ENCODE measurements around the gene SPDYE3. TPM values are rescaled to one million over a fixed set of nuclear protein-coding genes. Genes with fewer than 3 reads are reported as not detected.
"Not testable (repeated sequence)": the region's sequence is repeated elsewhere in the genome, so short reads cannot be mapped to it uniquely, and the experiment has no call there.

The SPDYE3 gene
- total RNA-seq, 6 experiments from 2014 or later = not detected

DNA sequence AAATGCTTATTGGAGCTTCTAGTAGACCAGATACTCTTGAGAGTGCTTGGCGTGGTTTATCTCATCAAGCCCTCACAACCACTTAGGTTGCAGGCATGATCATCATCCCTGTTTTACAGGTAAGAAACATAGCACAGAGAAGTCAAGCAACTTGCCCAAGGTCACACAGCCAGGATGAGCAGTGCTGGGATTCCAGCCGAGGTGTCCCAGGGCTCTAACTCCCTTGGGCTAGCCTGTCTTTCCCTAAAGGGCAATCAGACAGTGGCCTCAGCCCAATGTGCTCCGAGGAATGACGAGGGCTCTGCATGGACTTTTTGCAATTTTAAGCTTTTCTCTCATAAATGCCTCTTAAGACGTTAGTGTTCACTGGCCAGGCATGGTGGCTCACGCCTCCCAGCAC lies 39.9 kb upstream of the SPDYE3 start:
- no peaks in the 10 kb centered on the region for H3K27me3 ChIP-seq
- intact Hi-C loops (cut with DNase I) = no loop called here
- peaks cover 0 to 4% (median 0%) of the 10 kb centered on the region in 4 donors for H3K4me1 ChIP-seq
- TF ChIP-seq, protein P1, sequence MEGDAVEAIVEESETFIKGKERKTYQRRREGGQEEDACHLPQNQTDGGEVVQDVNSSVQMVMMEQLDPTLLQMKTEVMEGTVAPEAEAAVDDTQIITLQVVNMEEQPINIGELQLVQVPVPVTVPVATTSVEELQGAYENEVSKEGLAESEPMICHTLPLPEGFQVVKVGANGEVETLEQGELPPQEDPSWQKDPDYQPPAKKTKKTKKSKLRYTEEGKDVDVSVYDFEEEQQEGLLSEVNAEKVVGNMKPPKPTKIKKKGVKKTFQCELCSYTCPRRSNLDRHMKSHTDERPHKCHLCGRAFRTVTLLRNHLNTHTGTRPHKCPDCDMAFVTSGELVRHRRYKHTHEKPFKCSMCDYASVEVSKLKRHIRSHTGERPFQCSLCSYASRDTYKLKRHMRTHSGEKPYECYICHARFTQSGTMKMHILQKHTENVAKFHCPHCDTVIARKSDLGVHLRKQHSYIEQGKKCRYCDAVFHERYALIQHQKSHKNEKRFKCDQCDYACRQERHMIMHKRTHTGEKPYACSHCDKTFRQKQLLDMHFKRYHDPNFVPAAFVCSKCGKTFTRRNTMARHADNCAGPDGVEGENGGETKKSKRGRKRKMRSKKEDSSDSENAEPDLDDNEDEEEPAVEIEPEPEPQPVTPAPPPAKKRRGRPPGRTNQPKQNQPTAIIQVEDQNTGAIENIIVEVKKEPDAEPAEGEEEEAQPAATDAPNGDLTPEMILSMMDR (IDR thresholded peaks at IDR 0.05) = no peak
- no peak for TF ChIP-seq POLR2A (IDR thresholded peaks at IDR 0.05)
- DNase-seq = no peak
- 86% methylated on average over 1 of the region's 6 CpGs for WGBS (ENCODE audit: insufficient coverage, low coverage, low lambda C conversion rate, missing lambda C conversion rate)
- H3K9me3 ChIP-seq = no peaks in the 10 kb centered on the region
- no peak overlapping the region for H3K27ac ChIP-seq
- ATAC-seq = no peak
- H3K36me3 ChIP-seq = no peaks in the 10 kb centered on the region
- no peak overlapping the region for H3K4me3 ChIP-seq

DNA sequence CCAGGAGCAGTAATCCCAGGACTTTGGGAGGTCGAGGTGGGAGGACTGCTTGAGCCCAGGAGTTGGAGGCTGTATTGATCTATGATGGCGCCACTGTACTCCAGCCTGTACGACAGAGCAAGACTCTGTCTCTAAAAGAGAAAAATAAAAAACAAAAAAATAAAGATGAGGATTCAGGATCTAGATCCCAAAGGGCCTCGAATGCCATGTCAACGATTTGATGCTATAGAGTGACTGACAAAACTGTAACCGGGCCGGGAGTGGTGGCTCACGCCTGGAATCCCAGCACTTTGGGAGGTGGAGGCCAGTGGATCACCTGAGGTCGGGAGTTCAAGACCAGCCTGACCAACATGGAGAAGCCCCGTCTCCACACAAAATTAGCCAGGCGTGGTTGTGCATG lies 38.6 kb upstream of the SPDYE3 start:
- intact Hi-C loops (cut with DNase I); H3K4me1 ChIP-seq; ATAC-seq; H3K27ac ChIP-seq; H3K27me3 ChIP-seq; H3K4me3 ChIP-seq; H3K36me3 ChIP-seq; H3K9me3 ChIP-seq; DNase-seq: not testable (repeated sequence)
- 85% methylated on average over 5 of the region's 11 CpGs for WGBS (ENCODE audit: insufficient coverage, low coverage, low lambda C conversion rate, missing lambda C conversion rate)

DNA sequence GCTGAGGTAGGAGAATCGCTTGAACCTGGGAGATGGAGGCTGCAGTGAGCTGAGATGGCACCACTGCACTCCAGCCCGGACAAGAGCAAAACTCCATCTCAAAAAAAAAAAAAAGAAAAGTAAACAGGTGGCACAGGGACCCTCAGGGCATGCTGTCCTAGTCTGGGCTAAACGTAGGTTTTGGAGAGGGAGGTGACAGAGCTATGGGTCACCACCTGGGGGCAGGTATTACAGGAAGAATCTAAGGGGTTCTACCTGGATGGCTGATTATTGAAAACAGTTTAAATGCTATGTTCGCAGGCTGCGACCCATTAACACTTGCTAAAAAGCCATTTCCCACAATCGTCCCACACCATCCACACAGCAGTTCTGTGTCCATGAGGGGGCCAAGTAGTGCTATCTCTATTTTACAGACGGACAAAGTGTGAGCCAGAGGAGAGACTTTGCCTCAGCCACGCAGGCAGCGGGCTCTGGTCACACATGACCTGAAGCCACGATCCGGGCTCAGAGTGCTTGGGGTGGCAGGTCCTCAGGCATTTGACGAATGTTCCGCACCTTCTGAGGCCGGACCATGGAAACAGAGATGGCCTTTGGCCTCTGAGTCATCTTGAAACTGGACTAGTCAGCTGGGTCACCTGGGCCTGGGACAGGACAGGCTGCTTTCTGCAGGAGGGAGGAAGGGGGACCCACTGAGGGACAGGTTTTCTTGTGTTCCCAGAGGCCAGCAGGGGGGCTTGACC lies 38.0 kb upstream of the SPDYE3 start:
- H3K27ac ChIP-seq; H3K36me3 ChIP-seq; H3K4me3 ChIP-seq; H3K27me3 ChIP-seq; intact Hi-C loops (cut with DNase I); H3K9me3 ChIP-seq; H3K4me1 ChIP-seq: not testable (repeated sequence)
- DNase-seq (peak in 1 of 3 donors; percentile 68), ATAC-seq (peak; percentile 19 to 84 (median 39))
- 54% methylated on average over 10 of the region's 14 CpGs for WGBS (ENCODE audit: insufficient coverage, low coverage, low lambda C conversion rate, missing lambda C conversion rate)

- H3K9me3 ChIP-seq; H3K4me3 ChIP-seq; DNase-seq; intact Hi-C loops (cut with DNase I); H3K27ac ChIP-seq; H3K27me3 ChIP-seq; H3K4me1 ChIP-seq; H3K36me3 ChIP-seq: not testable (repeated sequence)
- peak; percentile 46 to 72 (median 58) for ATAC-seq
- WGBS (ENCODE audit: insufficient coverage, low coverage, low lambda C conversion rate, missing lambda C conversion rate) = 7% methylated on average over 5 of the region's 23 CpGs
Observed at GRCh38 chr7:100270046-100270918, 37.2 kb upstream of the SPDYE3 start.

DNA sequence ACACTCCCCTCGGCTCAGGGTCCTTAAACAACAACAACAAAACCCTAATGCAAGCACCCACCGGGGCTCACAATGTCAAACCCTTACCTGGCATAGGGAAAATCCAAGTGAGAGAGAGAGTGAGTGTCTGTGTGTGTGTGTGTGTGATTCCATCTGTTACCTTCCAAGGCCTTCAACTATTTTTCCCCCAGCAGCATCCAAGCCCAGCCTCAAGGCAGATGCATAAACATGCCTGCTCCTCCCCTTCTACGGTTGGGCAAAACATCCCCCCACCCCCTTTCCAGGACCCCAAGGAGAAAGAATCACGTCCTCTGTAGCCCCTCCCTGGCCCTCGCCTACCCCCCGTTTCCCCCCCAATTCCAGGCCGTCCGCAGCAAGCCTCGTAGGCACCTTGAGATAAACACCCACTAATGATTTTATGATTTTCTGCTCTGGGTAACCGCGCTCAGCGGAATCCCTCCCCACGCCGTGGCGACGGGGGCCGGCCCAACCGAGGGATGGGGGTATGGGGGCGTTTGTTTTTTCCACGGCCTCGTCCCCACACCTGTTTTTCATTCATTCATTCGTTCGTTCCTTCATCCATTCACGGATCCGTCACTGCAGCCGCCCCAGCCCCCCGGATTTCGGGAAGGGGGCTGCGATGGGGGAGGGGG lies 36.4 kb upstream of the SPDYE3 start:
- not testable (repeated sequence) for H3K27ac ChIP-seq, DNase-seq

GRCh38 chr7:100271716-100272537 lies 35.6 kb upstream of the SPDYE3 start:
- ATAC-seq = peak; percentile 78 to 93 (median 89)
- intact Hi-C loops (cut with DNase I) = no loop called here
- H3K4me3 ChIP-seq = peak overlapping the region; percentile 51 to 62 (median 54)
- H3K9me3 ChIP-seq = no peaks in the 10 kb centered on the region
- DNase-seq = peak; percentile 99
- H3K4me1 ChIP-seq = peaks cover 0 to 4% (median 0%) of the 10 kb centered on the region in 4 donors
- no peaks in the 10 kb centered on the region for H3K36me3 ChIP-seq
- H3K27me3 ChIP-seq = no peaks in the 10 kb centered on the region
- peak; percentile 41 for TF ChIP-seq POLR2A (IDR thresholded peaks at IDR 0.05)
- TF ChIP-seq, protein P1 (IDR thresholded peaks at IDR 0.05) = peak in 3 of 4 donors; percentile 10 to 53 (median 27)
- WGBS (ENCODE audit: insufficient coverage, low coverage, low lambda C conversion rate, missing lambda C conversion rate) = 0% methylated on average over 33 of the region's 101 CpGs
- H3K27ac ChIP-seq = peak overlapping the region in 1 of 3 donors; percentile 25

More for the DNA sequence above, 36.4 kb upstream of the SPDYE3 start:
- H3K27me3 ChIP-seq; H3K36me3 ChIP-seq; H3K9me3 ChIP-seq; ATAC-seq; intact Hi-C loops (cut with DNase I); H3K4me1 ChIP-seq: not testable (repeated sequence)
- 6% methylated on average over 22 of the region's 29 CpGs for WGBS (ENCODE audit: insufficient coverage, low coverage, low lambda C conversion rate, missing lambda C conversion rate)
- H3K4me3 ChIP-seq = peak overlapping the region; percentile 51 to 62 (median 54)

DNA sequence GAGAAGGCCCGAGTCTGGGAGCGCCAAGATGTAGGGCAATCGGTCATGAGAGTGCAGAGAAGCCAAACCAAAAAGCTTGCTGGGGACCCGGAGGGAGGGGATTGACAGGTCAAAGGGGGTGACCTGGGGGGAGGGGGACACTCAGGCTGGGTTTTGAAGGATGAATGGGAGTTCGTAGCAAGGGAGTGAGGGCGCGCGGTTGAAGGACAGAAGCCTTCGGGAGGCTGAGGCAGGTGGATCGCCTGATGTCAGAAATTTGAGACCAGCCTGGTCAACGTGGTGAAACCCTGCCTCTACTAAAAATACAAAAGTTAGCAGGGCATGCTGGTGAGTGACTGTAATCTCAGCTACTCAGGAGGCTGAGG lies 35.0 kb upstream of the SPDYE3 start:
- WGBS (ENCODE audit: insufficient coverage, low coverage, low lambda C conversion rate, missing lambda C conversion rate) = 49% methylated on average over 4 of the region's 11 CpGs
- intact Hi-C loops (cut with DNase I) = not testable (repeated sequence)

More for the DNA sequence above, 35.0 kb upstream of the SPDYE3 start:
- not testable (repeated sequence) for DNase-seq, H3K27ac ChIP-seq, H3K9me3 ChIP-seq, H3K4me1 ChIP-seq, H3K36me3 ChIP-seq, ATAC-seq, H3K27me3 ChIP-seq
- H3K4me3 ChIP-seq = peak overlapping the region; percentile 51 to 62 (median 54)

Measured in right lobe of liver (tissue), 6 donors.